Measurements from ENCODE around the gene TRIM9. TPM values are rescaled to one million over a fixed set of nuclear protein-coding genes. Genes with fewer than 3 reads are reported as not detected.

Gene TRIM9
- total RNA-seq, 2 experiments from 2014 or later = 0.19 to 0.45 TPM

DNA sequence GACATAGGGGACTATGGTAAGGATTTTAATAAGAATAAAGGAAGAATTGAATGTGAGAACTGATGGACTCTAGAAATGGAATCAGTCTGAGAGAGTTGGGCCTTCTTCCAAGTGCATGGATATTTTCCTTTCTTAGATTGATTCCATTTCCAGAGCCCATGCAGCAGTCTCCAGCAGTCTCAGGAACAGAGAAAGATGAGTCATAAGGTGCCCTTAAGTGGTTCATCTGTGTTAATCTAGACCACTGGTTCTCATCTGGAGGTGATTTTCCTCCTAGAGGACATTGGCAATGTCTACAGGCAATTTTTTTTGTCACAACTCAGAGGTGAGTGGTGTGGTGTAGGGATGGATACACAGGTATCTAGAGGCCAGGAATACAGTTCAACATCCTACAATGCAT lies 25.9 kb downstream of the TRIM9 start:
- Histone ChIP-seq H3K4me3 (ENCODE audit: low read length) (no peak overlapping the region), H3K9me3 (ENCODE audit: control insufficient read depth in 1 of 2, insufficient read depth in 1 of 2, low read length in 2 of 2) (peaks cover 0 to 4% of the 10 kb centered on the region in 2 experiments), H3K27ac (ENCODE audit: low read depth in 1 of 2, low read length in 2 of 2) (no peak overlapping the region), H3K36me3 (ENCODE audit: insufficient read depth, low read length) (no peaks in the 10 kb centered on the region), H3K4me1 (ENCODE audit: insufficient read depth, low read length) (no peaks in the 10 kb centered on the region), H3K27me3 (ENCODE audit: control insufficient read depth in 1 of 2, insufficient read depth in 2 of 2, low read length in 2 of 2) (peaks cover 0 to 4% of the 10 kb centered on the region in 2 experiments)
- TF ChIP-seq, protein P1, sequence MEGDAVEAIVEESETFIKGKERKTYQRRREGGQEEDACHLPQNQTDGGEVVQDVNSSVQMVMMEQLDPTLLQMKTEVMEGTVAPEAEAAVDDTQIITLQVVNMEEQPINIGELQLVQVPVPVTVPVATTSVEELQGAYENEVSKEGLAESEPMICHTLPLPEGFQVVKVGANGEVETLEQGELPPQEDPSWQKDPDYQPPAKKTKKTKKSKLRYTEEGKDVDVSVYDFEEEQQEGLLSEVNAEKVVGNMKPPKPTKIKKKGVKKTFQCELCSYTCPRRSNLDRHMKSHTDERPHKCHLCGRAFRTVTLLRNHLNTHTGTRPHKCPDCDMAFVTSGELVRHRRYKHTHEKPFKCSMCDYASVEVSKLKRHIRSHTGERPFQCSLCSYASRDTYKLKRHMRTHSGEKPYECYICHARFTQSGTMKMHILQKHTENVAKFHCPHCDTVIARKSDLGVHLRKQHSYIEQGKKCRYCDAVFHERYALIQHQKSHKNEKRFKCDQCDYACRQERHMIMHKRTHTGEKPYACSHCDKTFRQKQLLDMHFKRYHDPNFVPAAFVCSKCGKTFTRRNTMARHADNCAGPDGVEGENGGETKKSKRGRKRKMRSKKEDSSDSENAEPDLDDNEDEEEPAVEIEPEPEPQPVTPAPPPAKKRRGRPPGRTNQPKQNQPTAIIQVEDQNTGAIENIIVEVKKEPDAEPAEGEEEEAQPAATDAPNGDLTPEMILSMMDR (IDR thresholded peaks at IDR 0.05) = no peak
- ChIA-PET POLR2A (no interaction called here), CTCF (no interaction called here)
- Mint-ChIP-seq H3K36me3 (ENCODE audit: low read depth) (no peaks in the 10 kb centered on the region), H3K4me1 (ENCODE audit: low read depth) (no peaks in the 10 kb centered on the region), H3K9me3 (peaks cover 3% of the 10 kb centered on the region), H3K4me3 (no peak overlapping the region), H3K27ac (no peak overlapping the region), H3K27me3 (no peaks in the 10 kb centered on the region)
- intact Hi-C loops (cut with DNase I, micrococcal nuclease) = no loop called here
- DNase-seq (no peak), ATAC-seq (ENCODE audit: poor library complexity) (no peak)

DNA sequence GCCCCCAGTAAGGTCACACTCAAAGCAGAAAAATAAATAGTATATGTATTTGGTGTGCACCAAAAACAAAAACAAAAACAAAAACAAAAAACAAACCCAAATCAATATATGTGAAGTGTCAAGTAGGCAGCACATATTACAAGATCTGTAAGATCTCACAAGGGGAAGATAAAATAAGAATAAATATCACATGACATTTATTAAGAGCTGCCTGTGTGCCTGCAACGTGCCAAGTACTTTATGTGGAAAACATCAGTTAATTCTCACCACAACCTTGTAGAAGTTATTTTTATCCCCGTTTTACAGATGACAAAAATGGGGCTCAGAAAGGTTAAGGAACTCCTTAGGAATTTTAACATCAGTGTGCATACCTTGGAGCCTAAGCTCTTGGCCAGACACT lies 26.6 kb downstream of the TRIM9 start:
- intact Hi-C loops (cut with DNase I, micrococcal nuclease) = no loop called here
- ATAC-seq (ENCODE audit: poor library complexity) = no peak
- Histone ChIP-seq H3K9me3 (ENCODE audit: control insufficient read depth in 1 of 2, insufficient read depth in 1 of 2, low read length in 2 of 2) (peaks cover 0 to 4% of the 10 kb centered on the region in 2 experiments), H3K36me3 (ENCODE audit: insufficient read depth, low read length) (no peaks in the 10 kb centered on the region), H3K4me3 (ENCODE audit: low read length) (no peak overlapping the region), H3K27me3 (ENCODE audit: control insufficient read depth in 1 of 2, insufficient read depth in 2 of 2, low read length in 2 of 2) (peaks cover 0 to 4% of the 10 kb centered on the region in 2 experiments), H3K4me1 (ENCODE audit: insufficient read depth, low read length) (no peaks in the 10 kb centered on the region), H3K27ac (ENCODE audit: low read depth in 1 of 2, low read length in 2 of 2) (no peak overlapping the region)
- POLR2A ChIA-PET = no interaction called here
- CTCF ChIA-PET = no interaction called here
- no peak for DNase-seq
- Mint-ChIP-seq H3K27me3 (no peaks in the 10 kb centered on the region), H3K36me3 (ENCODE audit: low read depth) (no peaks in the 10 kb centered on the region), H3K27ac (no peak overlapping the region), H3K4me1 (ENCODE audit: low read depth) (no peaks in the 10 kb centered on the region), H3K9me3 (peaks cover 3% of the 10 kb centered on the region), H3K4me3 (no peak overlapping the region)
- TF ChIP-seq, protein P1 (IDR thresholded peaks at IDR 0.05) = no peak

DNA sequence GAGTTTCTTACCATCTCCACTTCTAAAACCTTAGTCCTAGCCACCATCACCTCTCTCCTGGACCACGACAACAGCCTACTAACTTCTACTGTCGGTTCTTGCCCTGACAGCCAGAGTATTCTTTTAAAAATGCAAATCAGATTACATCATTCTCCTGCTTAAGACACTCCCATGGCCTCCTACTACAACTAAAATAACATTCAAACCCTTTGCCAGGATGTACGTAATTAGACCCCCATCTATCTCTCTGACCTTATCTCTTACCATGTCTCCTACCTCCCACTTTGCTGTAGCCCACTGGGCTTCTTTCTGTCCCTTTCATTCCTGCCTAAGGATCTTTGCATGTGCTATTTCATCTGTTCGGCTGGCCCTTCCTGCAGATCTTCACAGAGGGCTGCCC lies 27.6 kb downstream of the TRIM9 start:
- Mint-ChIP-seq H3K27ac (no peak overlapping the region), H3K4me1 (ENCODE audit: low read depth) (no peaks in the 10 kb centered on the region), H3K27me3 (no peaks in the 10 kb centered on the region), H3K9me3 (peaks cover 8% of the 10 kb centered on the region), H3K4me3 (no peak overlapping the region), H3K36me3 (ENCODE audit: low read depth) (no peaks in the 10 kb centered on the region)
- Histone ChIP-seq H3K9me3 (ENCODE audit: control insufficient read depth in 1 of 2, insufficient read depth in 1 of 2, low read length in 2 of 2) (peaks cover 0 to 4% of the 10 kb centered on the region in 2 experiments), H3K4me1 (ENCODE audit: insufficient read depth, low read length) (no peaks in the 10 kb centered on the region), H3K27ac (ENCODE audit: low read depth in 1 of 2, low read length in 2 of 2) (no peak overlapping the region), H3K36me3 (ENCODE audit: insufficient read depth, low read length) (no peaks in the 10 kb centered on the region), H3K4me3 (ENCODE audit: low read length) (no peak overlapping the region), H3K27me3 (ENCODE audit: control insufficient read depth in 1 of 2, insufficient read depth in 2 of 2, low read length in 2 of 2) (peaks cover 0 to 4% of the 10 kb centered on the region in 2 experiments)
- no peak for DNase-seq
- CTCF ChIA-PET = no interaction called here
- TF ChIP-seq, protein P1 (IDR thresholded peaks at IDR 0.05) = no peak
- POLR2A ChIA-PET = no interaction called here
- intact Hi-C loops (cut with DNase I, micrococcal nuclease) = no loop called here
- ATAC-seq (ENCODE audit: poor library complexity) = no peak

Data from CD4-positive, alpha-beta T cell (primary cell).